GM23338 (cell line): ENCODE measurements around the gene EFCAB6. TPM values are rescaled to one million over a fixed set of nuclear protein-coding genes. Genes with fewer than 3 reads are reported as not detected.

Source experiments
- ATAC-seq: fragments of 200-7000 bp; cut with Tn5 transposase; 3 replicates; pipeline ENCODE4 v1.9.1; 2020
- DNase-seq: peaks from one replicate; pipeline ENCODE4 v3.0.0-alpha.2; 2015; ENCODE audit warnings: low spot score
- H2AFZ ChIP-seq: fragments of 200-600 bp; sonication (generic); 2 replicates; pipeline ENCODE4 v1.8.0; 2016; ENCODE audit warnings: antibody characterized with exemption, mild to moderate bottlenecking, moderate library complexity
- H3F3A ChIP-seq: fragments of 200-600 bp; sonication (generic); replicated peaks from 2 replicates; pipeline ENCODE4 v1.8.0; 2017; ENCODE audit warnings: antibody characterized with exemption, mixed run types, low read depth
- H3K27ac ChIP-seq: fragments of 200-600 bp; sonication (generic); 2 replicates; pipeline ENCODE4 v1.6.1; 2016; ENCODE audit warnings: low read depth
- H3K27me3 ChIP-seq: fragments of 200-600 bp; sonication (generic); 2 replicates; pipeline ENCODE4 v1.8.0; 2016; ENCODE audit warnings: mild to moderate bottlenecking, mixed run types, moderate library complexity; ENCODE audit not compliant: insufficient read depth
- H3K36me3 ChIP-seq: fragments of 200-600 bp; sonication (generic); 2 replicates; pipeline ENCODE4 v1.8.0; 2016; ENCODE audit warnings: mild to moderate bottlenecking; ENCODE audit not compliant: insufficient read depth
- H3K4me1 ChIP-seq: fragments of 200-600 bp; sonication (generic); 2 replicates; pipeline ENCODE4 v1.8.0; 2016; ENCODE audit warnings: mild to moderate bottlenecking, moderate library complexity; ENCODE audit not compliant: insufficient read depth
- H3K4me2 ChIP-seq: fragments of 200-600 bp; sonication (generic); 2 replicates; pipeline ENCODE4 v1.7.1; 2017; ENCODE audit warnings: mixed run types
- H3K4me3 ChIP-seq: fragments of 200-600 bp; sonication (generic); 2 replicates; pipeline ENCODE4 v1.6.1; 2016; ENCODE audit warnings: mixed run types
- H3K79me2 ChIP-seq: fragments of 200-600 bp; sonication (generic); replicated peaks from 2 replicates; pipeline ENCODE4 v1.8.0; 2017; ENCODE audit warnings: mild to moderate bottlenecking; ENCODE audit not compliant: insufficient read depth
- H3K9me2 ChIP-seq: fragments of 200-600 bp; sonication (generic); 2 replicates; pipeline ENCODE4 v1.8.0; 2017; ENCODE audit not compliant: insufficient read depth
- H4K20me1 ChIP-seq: fragments of 200-600 bp; sonication (generic); replicated peaks from 2 replicates; pipeline ENCODE4 v1.8.0; 2017; ENCODE audit warnings: mild to moderate bottlenecking; ENCODE audit not compliant: insufficient read depth
- H3K27ac Mint-ChIP-seq: 2 replicates; pipeline ENCODE4 v1.8.0; 2020; ENCODE audit warnings: inconsistent platforms, mild to moderate bottlenecking, moderate library complexity, mixed read lengths
- H3K27me3 Mint-ChIP-seq: 3 replicates; pipeline ENCODE4 v1.8.0; 2022; ENCODE audit warnings: low read depth, mild to moderate bottlenecking, moderate library complexity, mixed read lengths, inconsistent platforms; ENCODE audit not compliant: insufficient read depth, poor library complexity
- H3K36me3 Mint-ChIP-seq: 3 replicates; pipeline ENCODE4 v1.8.0; 2021; ENCODE audit warnings: low read depth, mild to moderate bottlenecking, inconsistent platforms, moderate library complexity, mixed read lengths
- H3K4me1 Mint-ChIP-seq: 3 replicates; pipeline ENCODE4 v1.8.0; 2020; ENCODE audit warnings: mild to moderate bottlenecking, inconsistent platforms, mixed read lengths
- H3K4me3 Mint-ChIP-seq: 3 replicates; pipeline ENCODE4 v1.8.0; 2021; ENCODE audit warnings: moderate library complexity, mild to moderate bottlenecking, inconsistent platforms, mixed read lengths
- H3K9me3 Mint-ChIP-seq: 3 replicates; pipeline ENCODE4 v1.8.0; 2020; ENCODE audit warnings: moderate library complexity, mild to moderate bottlenecking, inconsistent platforms, mixed read lengths
- CREB1 ChIP-seq: fragments of 250-450 bp; sonication (Bioruptor Pico); IDR thresholded peaks from 2 replicates; pipeline ENCODE4 v1.5.0; 2020; ENCODE audit warnings: low read depth, mild to moderate bottlenecking, moderate library complexity
- EZH2 ChIP-seq: fragments of 200-600 bp; sonication (generic); IDR thresholded peaks from one replicate; pipeline ENCODE4 v1.8.0; 2017; ENCODE audit warnings: antibody characterized with exemption, mild to moderate bottlenecking, low read depth; ENCODE audit not compliant: unreplicated experiment
- EZH2phosphoT487 ChIP-seq: fragments of 200-600 bp; sonication (generic); IDR thresholded peaks from one replicate; pipeline ENCODE4 v1.8.1; 2018; ENCODE audit warnings: antibody characterized with exemption; ENCODE audit not compliant: unreplicated experiment
- JUNB ChIP-seq: IDR thresholded peaks from one replicate; pipeline ENCODE4 v1.6.1; 2016; ENCODE audit warnings: antibody characterized with exemption; ENCODE audit not compliant: unreplicated experiment
- NANOG ChIP-seq: IDR thresholded peaks from 2 replicates; pipeline ENCODE4 v1.6.1; 2016; ENCODE audit warnings: antibody characterized with exemption, borderline replicate concordance
- POLR2AphosphoS5 ChIP-seq: IDR thresholded peaks from 2 replicates; pipeline ENCODE4 v1.6.1; 2016; ENCODE audit warnings: antibody characterized with exemption, low read depth
- STAT1 ChIP-seq: IDR thresholded peaks from one replicate; pipeline ENCODE4 v1.6.1; 2016; ENCODE audit warnings: antibody characterized with exemption; ENCODE audit not compliant: unreplicated experiment
- ZNF114 ChIP-seq: fragments of 250-450 bp; sonication (Bioruptor Pico); IDR thresholded peaks from 2 replicates; pipeline ENCODE4 v1.5.0; 2020; ENCODE audit warnings: mild to moderate bottlenecking, moderate library complexity
- ZNF331 ChIP-seq: fragments of 250-450 bp; sonication (Bioruptor Pico); IDR thresholded peaks from 2 replicates; pipeline ENCODE4 v1.5.0; 2020; ENCODE audit warnings: low read depth, mild to moderate bottlenecking, moderate library complexity
- polyA plus RNA-seq: library from polyadenylated mRNA; unstranded; fragments of >200 nt; fragmentation: Nextera tagmentation; extraction: Ambion mirVana; gene quantifications from 2 replicates; pipeline ENCODE4 v1.2.1, GENCODE V29; 2016
- total RNA-seq: library from RNA; depleted of rRNA; stranded (reverse); fragments of >200 nt; shearing (Covaris generic); gene quantifications from 2 replicates; pipeline ENCODE4 v1.2.3, GENCODE V29; 2014
- TF ChIP-seq, protein P1 (sequence below): IDR thresholded peaks from one replicate; pipeline ENCODE4 v1.6.1; 2018; ENCODE audit warnings: antibody characterized with exemption; ENCODE audit not compliant: unreplicated experiment
- TF ChIP-seq, protein P2 (sequence below), 2 experiments: fragments of 200-600 bp in 1 of 2; sonication (generic) in 1 of 2; conservative IDR thresholded peaks; 2 replicates each; pipeline versions ENCODE4 v1.5.1 to v1.6.1; 2016 to 2017; ENCODE audit warnings: antibody characterized with exemption in 2 of 2, low read depth in 2 of 2, mild to moderate bottlenecking in 2 of 2, moderate library complexity in 1 of 2
- TF ChIP-seq, protein P3 (sequence below): IDR thresholded peaks from 2 replicates; pipeline ENCODE4 v1.6.1; 2016; ENCODE audit warnings: antibody characterized with exemption
- TF ChIP-seq, protein P4 (sequence below): fragments of 250-450 bp; sonication (Bioruptor Pico); IDR thresholded peaks from 2 replicates; pipeline ENCODE4 v1.5.0; 2020; ENCODE audit warnings: mild to moderate bottlenecking, moderate library complexity

EFCAB6 gene
- total and polyA plus RNA-seq, 2 experiments from 2014 or later, result 1.1 to 1.8 TPM

DNA sequence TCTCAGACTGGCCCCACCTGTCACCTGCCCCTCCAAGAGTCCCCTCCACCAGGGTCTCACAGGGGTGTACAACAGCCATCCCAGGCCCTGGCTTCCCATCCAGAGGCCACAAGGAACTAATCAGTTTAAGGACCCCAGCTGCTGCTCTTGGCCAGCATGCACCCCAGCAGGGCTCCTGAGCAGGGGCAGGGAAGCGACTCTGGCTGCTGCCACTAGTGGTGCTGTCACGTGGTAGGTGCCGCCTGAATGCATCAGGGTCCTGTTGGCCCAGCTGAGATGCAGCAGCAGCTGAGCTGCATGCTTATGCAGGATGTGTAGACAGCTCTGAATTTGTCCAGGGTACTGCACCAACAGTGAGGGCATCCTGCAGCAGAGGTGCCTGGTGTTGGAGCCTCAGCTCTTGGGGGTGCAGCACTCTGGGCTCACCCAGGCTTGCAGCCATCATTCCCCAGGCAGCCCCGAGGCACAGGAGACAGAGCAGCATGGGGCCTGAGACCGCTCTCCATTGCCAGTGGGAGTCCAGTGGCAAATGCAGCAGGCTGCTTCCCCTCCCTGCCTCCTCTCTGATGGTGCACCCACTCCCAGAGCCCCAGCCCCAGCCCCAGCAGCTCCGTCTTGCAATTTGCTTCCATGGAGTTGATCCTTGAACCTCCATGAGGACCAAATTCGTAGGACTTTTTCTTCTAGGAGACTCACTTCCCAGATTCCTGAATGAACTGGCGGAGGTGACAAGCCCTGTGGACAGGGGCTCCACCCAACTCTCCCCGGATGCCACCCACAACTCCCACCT lies 301.6 kb downstream of the EFCAB6 start:
- H3K27ac ChIP-seq, result no peak overlapping the region
- H3F3A ChIP-seq, result no peaks in the 10 kb centered on the region
- no peaks in the 10 kb centered on the region for H3K36me3 ChIP-seq
- H4K20me1 ChIP-seq, result no peaks in the 10 kb centered on the region
- no peaks in the 10 kb centered on the region for H3K4me1 ChIP-seq
- no peak for ATAC-seq
- H2AFZ ChIP-seq, result no peak overlapping the region
- H3K4me1 Mint-ChIP-seq, result no peaks in the 10 kb centered on the region
- no peaks in the 10 kb centered on the region for H3K79me2 ChIP-seq
- no peak for DNase-seq
- H3K27ac Mint-ChIP-seq, result no peak overlapping the region
- no peak overlapping the region for H3K4me3 ChIP-seq
- no peaks in the 10 kb centered on the region for H3K9me2 ChIP-seq
- TF ChIP-seq ZNF331 (CRISPR knock-in tag) (no peak), EZH2phosphoT487 (no peak), EZH2 (no peak), NANOG (no peak), JUNB (no peak), ZNF114 (CRISPR knock-in tag) (no peak), CREB1 (CRISPR knock-in tag) (no peak), STAT1 (no peak), POLR2AphosphoS5 (no peak)
- TF ChIP-seq, protein P1, sequence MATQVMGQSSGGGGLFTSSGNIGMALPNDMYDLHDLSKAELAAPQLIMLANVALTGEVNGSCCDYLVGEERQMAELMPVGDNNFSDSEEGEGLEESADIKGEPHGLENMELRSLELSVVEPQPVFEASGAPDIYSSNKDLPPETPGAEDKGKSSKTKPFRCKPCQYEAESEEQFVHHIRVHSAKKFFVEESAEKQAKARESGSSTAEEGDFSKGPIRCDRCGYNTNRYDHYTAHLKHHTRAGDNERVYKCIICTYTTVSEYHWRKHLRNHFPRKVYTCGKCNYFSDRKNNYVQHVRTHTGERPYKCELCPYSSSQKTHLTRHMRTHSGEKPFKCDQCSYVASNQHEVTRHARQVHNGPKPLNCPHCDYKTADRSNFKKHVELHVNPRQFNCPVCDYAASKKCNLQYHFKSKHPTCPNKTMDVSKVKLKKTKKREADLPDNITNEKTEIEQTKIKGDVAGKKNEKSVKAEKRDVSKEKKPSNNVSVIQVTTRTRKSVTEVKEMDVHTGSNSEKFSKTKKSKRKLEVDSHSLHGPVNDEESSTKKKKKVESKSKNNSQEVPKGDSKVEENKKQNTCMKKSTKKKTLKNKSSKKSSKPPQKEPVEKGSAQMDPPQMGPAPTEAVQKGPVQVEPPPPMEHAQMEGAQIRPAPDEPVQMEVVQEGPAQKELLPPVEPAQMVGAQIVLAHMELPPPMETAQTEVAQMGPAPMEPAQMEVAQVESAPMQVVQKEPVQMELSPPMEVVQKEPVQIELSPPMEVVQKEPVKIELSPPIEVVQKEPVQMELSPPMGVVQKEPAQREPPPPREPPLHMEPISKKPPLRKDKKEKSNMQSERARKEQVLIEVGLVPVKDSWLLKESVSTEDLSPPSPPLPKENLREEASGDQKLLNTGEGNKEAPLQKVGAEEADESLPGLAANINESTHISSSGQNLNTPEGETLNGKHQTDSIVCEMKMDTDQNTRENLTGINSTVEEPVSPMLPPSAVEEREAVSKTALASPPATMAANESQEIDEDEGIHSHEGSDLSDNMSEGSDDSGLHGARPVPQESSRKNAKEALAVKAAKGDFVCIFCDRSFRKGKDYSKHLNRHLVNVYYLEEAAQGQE, result no peak
- TF ChIP-seq, protein P2, sequence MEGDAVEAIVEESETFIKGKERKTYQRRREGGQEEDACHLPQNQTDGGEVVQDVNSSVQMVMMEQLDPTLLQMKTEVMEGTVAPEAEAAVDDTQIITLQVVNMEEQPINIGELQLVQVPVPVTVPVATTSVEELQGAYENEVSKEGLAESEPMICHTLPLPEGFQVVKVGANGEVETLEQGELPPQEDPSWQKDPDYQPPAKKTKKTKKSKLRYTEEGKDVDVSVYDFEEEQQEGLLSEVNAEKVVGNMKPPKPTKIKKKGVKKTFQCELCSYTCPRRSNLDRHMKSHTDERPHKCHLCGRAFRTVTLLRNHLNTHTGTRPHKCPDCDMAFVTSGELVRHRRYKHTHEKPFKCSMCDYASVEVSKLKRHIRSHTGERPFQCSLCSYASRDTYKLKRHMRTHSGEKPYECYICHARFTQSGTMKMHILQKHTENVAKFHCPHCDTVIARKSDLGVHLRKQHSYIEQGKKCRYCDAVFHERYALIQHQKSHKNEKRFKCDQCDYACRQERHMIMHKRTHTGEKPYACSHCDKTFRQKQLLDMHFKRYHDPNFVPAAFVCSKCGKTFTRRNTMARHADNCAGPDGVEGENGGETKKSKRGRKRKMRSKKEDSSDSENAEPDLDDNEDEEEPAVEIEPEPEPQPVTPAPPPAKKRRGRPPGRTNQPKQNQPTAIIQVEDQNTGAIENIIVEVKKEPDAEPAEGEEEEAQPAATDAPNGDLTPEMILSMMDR (conservative IDR thresholded peaks at IDR 0.05; ENCODE audit: low read depth in 2 of 2), result no peak
- TF ChIP-seq, protein P3, sequence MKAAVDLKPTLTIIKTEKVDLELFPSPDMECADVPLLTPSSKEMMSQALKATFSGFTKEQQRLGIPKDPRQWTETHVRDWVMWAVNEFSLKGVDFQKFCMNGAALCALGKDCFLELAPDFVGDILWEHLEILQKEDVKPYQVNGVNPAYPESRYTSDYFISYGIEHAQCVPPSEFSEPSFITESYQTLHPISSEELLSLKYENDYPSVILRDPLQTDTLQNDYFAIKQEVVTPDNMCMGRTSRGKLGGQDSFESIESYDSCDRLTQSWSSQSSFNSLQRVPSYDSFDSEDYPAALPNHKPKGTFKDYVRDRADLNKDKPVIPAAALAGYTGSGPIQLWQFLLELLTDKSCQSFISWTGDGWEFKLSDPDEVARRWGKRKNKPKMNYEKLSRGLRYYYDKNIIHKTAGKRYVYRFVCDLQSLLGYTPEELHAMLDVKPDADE, result no peak
- TF ChIP-seq, protein P4, sequence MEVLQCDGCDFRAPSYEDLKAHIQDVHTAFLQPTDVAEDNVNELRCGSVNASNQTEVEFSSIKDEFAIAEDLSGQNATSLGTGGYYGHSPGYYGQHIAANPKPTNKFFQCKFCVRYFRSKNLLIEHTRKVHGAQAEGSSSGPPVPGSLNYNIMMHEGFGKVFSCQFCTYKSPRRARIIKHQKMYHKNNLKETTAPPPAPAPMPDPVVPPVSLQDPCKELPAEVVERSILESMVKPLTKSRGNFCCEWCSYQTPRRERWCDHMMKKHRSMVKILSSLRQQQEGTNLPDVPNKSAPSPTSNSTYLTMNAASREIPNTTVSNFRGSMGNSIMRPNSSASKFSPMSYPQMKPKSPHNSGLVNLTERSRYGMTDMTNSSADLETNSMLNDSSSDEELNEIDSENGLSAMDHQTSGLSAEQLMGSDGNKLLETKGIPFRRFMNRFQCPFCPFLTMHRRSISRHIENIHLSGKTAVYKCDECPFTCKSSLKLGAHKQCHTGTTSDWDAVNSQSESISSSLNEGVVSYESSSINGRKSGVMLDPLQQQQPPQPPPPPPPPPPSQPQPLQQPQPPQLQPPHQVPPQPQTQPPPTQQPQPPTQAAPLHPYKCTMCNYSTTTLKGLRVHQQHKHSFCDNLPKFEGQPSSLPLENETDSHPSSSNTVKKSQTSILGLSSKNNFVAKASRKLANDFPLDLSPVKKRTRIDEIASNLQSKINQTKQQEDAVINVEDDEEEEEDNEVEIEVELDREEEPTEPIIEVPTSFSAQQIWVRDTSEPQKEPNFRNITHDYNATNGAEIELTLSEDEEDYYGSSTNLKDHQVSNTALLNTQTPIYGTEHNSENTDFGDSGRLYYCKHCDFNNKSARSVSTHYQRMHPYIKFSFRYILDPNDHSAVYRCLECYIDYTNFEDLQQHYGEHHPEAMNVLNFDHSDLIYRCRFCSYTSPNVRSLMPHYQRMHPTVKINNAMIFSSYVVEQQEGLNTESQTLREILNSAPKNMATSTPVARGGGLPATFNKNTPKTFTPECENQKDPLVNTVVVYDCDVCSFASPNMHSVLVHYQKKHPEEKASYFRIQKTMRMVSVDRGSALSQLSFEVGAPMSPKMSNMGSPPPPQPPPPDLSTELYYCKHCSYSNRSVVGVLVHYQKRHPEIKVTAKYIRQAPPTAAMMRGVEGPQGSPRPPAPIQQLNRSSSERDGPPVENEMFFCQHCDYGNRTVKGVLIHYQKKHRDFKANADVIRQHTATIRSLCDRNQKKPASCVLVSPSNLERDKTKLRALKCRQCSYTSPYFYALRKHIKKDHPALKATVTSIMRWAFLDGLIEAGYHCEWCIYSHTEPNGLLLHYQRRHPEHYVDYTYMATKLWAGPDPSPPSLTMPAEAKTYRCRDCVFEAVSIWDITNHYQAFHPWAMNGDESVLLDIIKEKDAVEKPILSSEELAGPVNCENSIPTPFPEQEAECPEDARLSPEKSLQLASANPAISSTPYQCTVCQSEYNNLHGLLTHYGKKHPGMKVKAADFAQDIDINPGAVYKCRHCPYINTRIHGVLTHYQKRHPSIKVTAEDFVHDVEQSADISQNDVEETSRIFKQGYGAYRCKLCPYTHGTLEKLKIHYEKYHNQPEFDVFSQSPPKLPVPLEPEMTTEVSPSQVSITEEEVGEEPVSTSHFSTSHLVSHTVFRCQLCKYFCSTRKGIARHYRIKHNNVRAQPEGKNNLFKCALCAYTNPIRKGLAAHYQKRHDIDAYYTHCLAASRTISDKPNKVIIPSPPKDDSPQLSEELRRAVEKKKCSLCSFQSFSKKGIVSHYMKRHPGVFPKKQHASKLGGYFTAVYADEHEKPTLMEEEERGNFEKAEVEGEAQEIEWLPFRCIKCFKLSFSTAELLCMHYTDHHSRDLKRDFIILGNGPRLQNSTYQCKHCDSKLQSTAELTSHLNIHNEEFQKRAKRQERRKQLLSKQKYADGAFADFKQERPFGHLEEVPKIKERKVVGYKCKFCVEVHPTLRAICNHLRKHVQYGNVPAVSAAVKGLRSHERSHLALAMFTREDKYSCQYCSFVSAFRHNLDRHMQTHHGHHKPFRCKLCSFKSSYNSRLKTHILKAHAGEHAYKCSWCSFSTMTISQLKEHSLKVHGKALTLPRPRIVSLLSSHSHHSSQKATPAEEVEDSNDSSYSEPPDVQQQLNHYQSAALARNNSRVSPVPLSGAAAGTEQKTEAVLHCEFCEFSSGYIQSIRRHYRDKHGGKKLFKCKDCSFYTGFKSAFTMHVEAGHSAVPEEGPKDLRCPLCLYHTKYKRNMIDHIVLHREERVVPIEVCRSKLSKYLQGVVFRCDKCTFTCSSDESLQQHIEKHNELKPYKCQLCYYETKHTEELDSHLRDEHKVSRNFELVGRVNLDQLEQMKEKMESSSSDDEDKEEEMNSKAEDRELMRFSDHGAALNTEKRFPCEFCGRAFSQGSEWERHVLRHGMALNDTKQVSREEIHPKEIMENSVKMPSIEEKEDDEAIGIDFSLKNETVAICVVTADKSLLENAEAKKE (CRISPR knock-in tag), result no peak
- H3K4me2 ChIP-seq, result no peak overlapping the region
- H3K27me3 ChIP-seq, result no peaks in the 10 kb centered on the region
- H3K27me3 Mint-ChIP-seq, result peaks cover 6% of the 10 kb centered on the region
- H3K4me3 Mint-ChIP-seq, result no peak overlapping the region
- peaks cover 4% of the 10 kb centered on the region; the same call in 1 of the 3 replicates for H3K9me3 Mint-ChIP-seq
- H3K36me3 Mint-ChIP-seq, result no peaks in the 10 kb centered on the region
